GM12878 (cell line): ENCODE measurements around the gene SHC1.

Source experiments
- BCL11A ChIP-seq: IDR thresholded peaks from 2 replicates; pipeline ENCODE4 v1.6.1; 2011; ENCODE audit warnings: low read depth, low read length
- E2F8 ChIP-seq: fragments of 450-650 bp; IDR thresholded peaks from 2 replicates; pipeline ENCODE4 v1.6.1; 2018; ENCODE audit warnings: mild to moderate bottlenecking, low read depth, moderate library complexity; ENCODE audit not compliant: partially characterized antibody
- EZH2 ChIP-seq: IDR thresholded peaks from 2 replicates; pipeline ENCODE4 v1.6.1; 2012; ENCODE audit warnings: low read depth, mild to moderate bottlenecking, control low read depth, inconsistent platforms, low read length, borderline replicate concordance; ENCODE audit not compliant: control insufficient read depth
- FOS ChIP-seq: IDR thresholded peaks from 3 replicates; pipeline ENCODE4 v1.6.1; 2011; ENCODE audit warnings: borderline replicate concordance; ENCODE audit not compliant: insufficient read length; ENCODE audit errors: extremely low read depth
- JUNB ChIP-seq: IDR thresholded peaks from 2 replicates; pipeline ENCODE4 v1.6.1; 2016; ENCODE audit warnings: antibody characterized with exemption, mild to moderate bottlenecking
- SIX5 ChIP-seq: IDR thresholded peaks from 2 replicates; pipeline ENCODE4 v1.6.1; 2011; ENCODE audit warnings: mild to moderate bottlenecking, low read depth, low read length, moderate library complexity; ENCODE audit not compliant: severe bottlenecking
- ZNF274 ChIP-seq: IDR thresholded peaks from one replicate; pipeline ENCODE4 v1.8.0; 2011; ENCODE audit not compliant: insufficient read length, insufficient read depth
- TF ChIP-seq, protein P1 (sequence below), 3 experiments: IDR thresholded peaks in 2 of 3; conservative IDR thresholded peaks in 1 of 3; 2 replicates each; pipeline ENCODE4 v1.5.1; 2011; ENCODE audit warnings: low read depth in 3 of 3, low read length in 3 of 3, mild to moderate bottlenecking in 3 of 3, control low read depth in 2 of 3, moderate library complexity in 2 of 3, inconsistent platforms in 1 of 3, mixed read lengths in 1 of 3; ENCODE audit not compliant: control insufficient read depth in 2 of 3, insufficient read depth in 1 of 3; ENCODE audit errors: extremely low read depth in 1 of 3

- TF ChIP-seq EZH2, result no peak
- TF ChIP-seq SIX5, result no peak
- TF ChIP-seq, protein P1, sequence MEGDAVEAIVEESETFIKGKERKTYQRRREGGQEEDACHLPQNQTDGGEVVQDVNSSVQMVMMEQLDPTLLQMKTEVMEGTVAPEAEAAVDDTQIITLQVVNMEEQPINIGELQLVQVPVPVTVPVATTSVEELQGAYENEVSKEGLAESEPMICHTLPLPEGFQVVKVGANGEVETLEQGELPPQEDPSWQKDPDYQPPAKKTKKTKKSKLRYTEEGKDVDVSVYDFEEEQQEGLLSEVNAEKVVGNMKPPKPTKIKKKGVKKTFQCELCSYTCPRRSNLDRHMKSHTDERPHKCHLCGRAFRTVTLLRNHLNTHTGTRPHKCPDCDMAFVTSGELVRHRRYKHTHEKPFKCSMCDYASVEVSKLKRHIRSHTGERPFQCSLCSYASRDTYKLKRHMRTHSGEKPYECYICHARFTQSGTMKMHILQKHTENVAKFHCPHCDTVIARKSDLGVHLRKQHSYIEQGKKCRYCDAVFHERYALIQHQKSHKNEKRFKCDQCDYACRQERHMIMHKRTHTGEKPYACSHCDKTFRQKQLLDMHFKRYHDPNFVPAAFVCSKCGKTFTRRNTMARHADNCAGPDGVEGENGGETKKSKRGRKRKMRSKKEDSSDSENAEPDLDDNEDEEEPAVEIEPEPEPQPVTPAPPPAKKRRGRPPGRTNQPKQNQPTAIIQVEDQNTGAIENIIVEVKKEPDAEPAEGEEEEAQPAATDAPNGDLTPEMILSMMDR (IDR thresholded peaks at IDR 0.05 in 2 of 3, conservative IDR thresholded peaks at IDR 0.05 in 1 of 3; ENCODE audit: control insufficient read depth in 2 of 3, extremely low read depth in 1 of 3, insufficient read depth in 1 of 3, low read depth in 3 of 3, low read length in 3 of 3), result no peak
- TF ChIP-seq E2F8, result no peak
- no peak for TF ChIP-seq FOS
- no peak for TF ChIP-seq ZNF274
- no peak for TF ChIP-seq BCL11A
- TF ChIP-seq JUNB, result no peak
Observed at GRCh38 chr1:154978360-154978759, 7.8 kb upstream of the SHC1 start.
